Cardiac muscle cell (in vitro differentiated cells and primary cell): ENCODE measurements around the gene SPIRE2. TPM values are rescaled to one million over a fixed set of nuclear protein-coding genes. Genes with fewer than 3 reads are reported as not detected.

Experiments
- DNase-seq, 2 donors: peaks; one replicate each; pipeline versions ENCODE4 v3.0.0 to v3.0.0-alpha.2; 2010 to 2017; ENCODE audit warnings: low read depth in 1 of 2, low spot score in 1 of 2
- H3K27ac ChIP-seq: fragments of 200-600 bp; sonication (generic); 2 replicates; pipeline ENCODE4 v1.5.1; 2016
- H3K27me3 ChIP-seq: fragments of 200-600 bp; sonication (generic); 2 replicates; pipeline ENCODE4 v1.6.0; 2016; ENCODE audit warnings: control low read depth
- H3K36me3 ChIP-seq: fragments of 200-600 bp; sonication (generic); 2 replicates; pipeline ENCODE4 v1.5.1; 2016; ENCODE audit warnings: control low read depth
- H3K4me1 ChIP-seq: fragments of 200-600 bp; sonication (generic); 2 replicates; pipeline ENCODE4 v1.8.1; 2017; ENCODE audit warnings: low read depth, mild to moderate bottlenecking, mixed run types
- H3K4me3 ChIP-seq: fragments of 200-600 bp; sonication (generic); 2 replicates; pipeline ENCODE4 v1.5.1; 2016; ENCODE audit warnings: mild to moderate bottlenecking
- H3K9me3 ChIP-seq: fragments of 200-600 bp; sonication (generic); 2 replicates; pipeline ENCODE4 v1.5.1; 2017; ENCODE audit warnings: low read depth, mild to moderate bottlenecking, control low read depth
- CTCF ChIP-seq: IDR thresholded peaks from 2 replicates; pipeline ENCODE4 v1.5.1; 2012; ENCODE audit warnings: low read depth, mild to moderate bottlenecking, low read length
- polyA plus RNA-seq: library from polyadenylated mRNA; unstranded; fragments of >200 nt; fragmentation: Nextera tagmentation; extraction: Ambion mirVana; gene quantifications from 2 replicates; pipeline ENCODE4 v1.2.1, GENCODE V29; 2016
- total RNA-seq: library from RNA; depleted of rRNA; stranded (reverse); fragments of >200 nt; gene quantifications from 2 replicates; pipeline ENCODE4 v1.2.3, GENCODE V29; 2016

SPIRE2 gene
- total and polyA plus RNA-seq, 2 experiments from 2014 or later = 3.8 to 7.8 TPM

- Histone ChIP-seq H3K36me3 (peaks cover 26% of the 10 kb centered on the region), H3K27me3 (no peaks in the 10 kb centered on the region), H3K27ac (no peak overlapping the region), H3K4me1 (no peaks in the 10 kb centered on the region), H3K4me3 (no peak overlapping the region), H3K9me3 (no peaks in the 10 kb centered on the region)
- no peak for DNase-seq
- no peak for TF ChIP-seq CTCF
Measured at GRCh38 chr16:89905511-89906139, 77.3 kb downstream of the SPIRE2 start.

- Histone ChIP-seq H3K9me3 (no peaks in the 10 kb centered on the region), H3K4me1 (no peaks in the 10 kb centered on the region), H3K27ac (no peak overlapping the region), H3K36me3 (peaks cover 23% of the 10 kb centered on the region), H3K27me3 (no peaks in the 10 kb centered on the region), H3K4me3 (no peak overlapping the region)
- TF ChIP-seq CTCF = no peak
- DNase-seq = no peak
Measured at GRCh38 chr16:89906140-89907025, 78.1 kb downstream of the SPIRE2 start.

GRCh38 chr16:89907055-89907814, 79.0 kb downstream of the SPIRE2 start:
- Histone ChIP-seq H3K4me1 (no peaks in the 10 kb centered on the region), H3K27me3 (no peaks in the 10 kb centered on the region), H3K4me3 (no peak overlapping the region), H3K9me3 (no peaks in the 10 kb centered on the region), H3K36me3 (peaks cover 23% of the 10 kb centered on the region), H3K27ac (no peak overlapping the region)
- TF ChIP-seq CTCF = no peak
- DNase-seq = no peak

- Histone ChIP-seq H3K4me1 (no peaks in the 10 kb centered on the region), H3K27me3 (no peaks in the 10 kb centered on the region), H3K36me3 (peaks cover 23% of the 10 kb centered on the region), H3K9me3 (no peaks in the 10 kb centered on the region), H3K4me3 (no peak overlapping the region), H3K27ac (no peak overlapping the region)
- TF ChIP-seq CTCF = no peak
- DNase-seq = no peak
Measured at GRCh38 chr16:89908236-89908635, 80.0 kb downstream of the SPIRE2 start.
